ENCODE results near the gene CAB39. TPM values are rescaled to one million over a fixed set of nuclear protein-coding genes. Genes with fewer than 3 reads are reported as not detected.

The CAB39 gene
- total and polyA plus RNA-seq, 2 donors from 2014 or later: 39.1 to 77.6 TPM

DNA sequence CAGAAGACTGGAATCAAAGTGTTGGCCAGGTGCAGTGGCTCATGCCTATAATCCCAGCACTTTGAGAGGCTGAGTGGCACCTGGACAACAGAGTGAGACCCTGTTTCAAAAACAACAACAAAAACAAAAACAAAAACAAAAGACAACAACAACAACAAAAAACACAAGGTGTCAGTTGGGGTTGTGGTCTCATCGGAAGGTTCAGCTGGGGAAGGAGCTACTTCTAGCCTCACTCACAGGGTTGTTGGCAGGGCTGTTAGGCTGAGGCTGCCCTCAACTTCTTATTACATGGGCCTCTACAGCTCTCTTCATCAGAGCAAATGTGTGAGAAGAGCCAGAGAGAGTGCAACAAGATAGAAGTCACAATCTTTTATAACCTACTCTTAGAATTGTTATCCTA lies 34.6 kb upstream of the CAB39 start:
- TF ChIP-seq, protein P1, sequence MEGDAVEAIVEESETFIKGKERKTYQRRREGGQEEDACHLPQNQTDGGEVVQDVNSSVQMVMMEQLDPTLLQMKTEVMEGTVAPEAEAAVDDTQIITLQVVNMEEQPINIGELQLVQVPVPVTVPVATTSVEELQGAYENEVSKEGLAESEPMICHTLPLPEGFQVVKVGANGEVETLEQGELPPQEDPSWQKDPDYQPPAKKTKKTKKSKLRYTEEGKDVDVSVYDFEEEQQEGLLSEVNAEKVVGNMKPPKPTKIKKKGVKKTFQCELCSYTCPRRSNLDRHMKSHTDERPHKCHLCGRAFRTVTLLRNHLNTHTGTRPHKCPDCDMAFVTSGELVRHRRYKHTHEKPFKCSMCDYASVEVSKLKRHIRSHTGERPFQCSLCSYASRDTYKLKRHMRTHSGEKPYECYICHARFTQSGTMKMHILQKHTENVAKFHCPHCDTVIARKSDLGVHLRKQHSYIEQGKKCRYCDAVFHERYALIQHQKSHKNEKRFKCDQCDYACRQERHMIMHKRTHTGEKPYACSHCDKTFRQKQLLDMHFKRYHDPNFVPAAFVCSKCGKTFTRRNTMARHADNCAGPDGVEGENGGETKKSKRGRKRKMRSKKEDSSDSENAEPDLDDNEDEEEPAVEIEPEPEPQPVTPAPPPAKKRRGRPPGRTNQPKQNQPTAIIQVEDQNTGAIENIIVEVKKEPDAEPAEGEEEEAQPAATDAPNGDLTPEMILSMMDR (IDR thresholded peaks at IDR 0.05; ENCODE audit: borderline replicate concordance, extremely low read depth, insufficient read depth): no peak
- no peak overlapping the region for H3K4me3 ChIP-seq (ENCODE audit: low read length in 3 of 3)
- H3K9me3 ChIP-seq (ENCODE audit: control insufficient read depth in 2 of 3, insufficient read depth in 1 of 3, low read length in 3 of 3): no peaks in the 10 kb centered on the region
- H3K36me3 ChIP-seq (ENCODE audit: control insufficient read depth in 2 of 3, insufficient read depth in 3 of 3, low read length in 3 of 3): no peaks in the 10 kb centered on the region
- no peak for FAIRE-seq
- no peak overlapping the region for H3K27ac ChIP-seq (ENCODE audit: low read depth in 2 of 2, low read length in 2 of 2)
- intact Hi-C loops (cut with DNase I): no loop called here
- no peaks in the 10 kb centered on the region for H3K27me3 ChIP-seq (ENCODE audit: control insufficient read depth, insufficient read depth, low read length)
- H3K4me1 ChIP-seq (ENCODE audit: control insufficient read depth in 2 of 3, insufficient read depth in 2 of 3, low read depth in 1 of 3, low read length in 3 of 3): no peaks in the 10 kb centered on the region
- no peak overlapping the region for H3K9ac ChIP-seq (ENCODE audit: low read length in 3 of 3)
- DNase-seq: no peak

DNA sequence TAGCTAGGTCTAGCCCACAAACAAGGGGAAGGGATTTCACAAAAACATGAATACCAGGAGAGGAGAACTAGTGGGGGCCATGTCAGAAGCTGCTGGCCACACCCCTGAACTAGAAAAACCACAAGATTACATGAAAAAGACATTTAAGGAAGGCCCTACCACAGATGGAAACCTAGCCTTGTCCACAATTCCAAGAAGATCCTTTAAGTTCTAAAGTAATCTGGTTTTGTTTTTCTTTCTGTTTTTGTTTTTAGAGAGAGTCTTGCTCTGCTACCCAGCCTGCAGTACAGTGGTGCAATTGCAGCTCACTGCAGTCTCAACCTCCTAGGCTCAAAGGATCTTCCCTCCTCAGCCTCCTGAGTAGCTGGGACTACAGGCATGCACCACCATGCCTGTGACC lies 34.2 kb upstream of the CAB39 start:
- no peak for FAIRE-seq
- intact Hi-C loops (cut with DNase I): no loop called here

DNA sequence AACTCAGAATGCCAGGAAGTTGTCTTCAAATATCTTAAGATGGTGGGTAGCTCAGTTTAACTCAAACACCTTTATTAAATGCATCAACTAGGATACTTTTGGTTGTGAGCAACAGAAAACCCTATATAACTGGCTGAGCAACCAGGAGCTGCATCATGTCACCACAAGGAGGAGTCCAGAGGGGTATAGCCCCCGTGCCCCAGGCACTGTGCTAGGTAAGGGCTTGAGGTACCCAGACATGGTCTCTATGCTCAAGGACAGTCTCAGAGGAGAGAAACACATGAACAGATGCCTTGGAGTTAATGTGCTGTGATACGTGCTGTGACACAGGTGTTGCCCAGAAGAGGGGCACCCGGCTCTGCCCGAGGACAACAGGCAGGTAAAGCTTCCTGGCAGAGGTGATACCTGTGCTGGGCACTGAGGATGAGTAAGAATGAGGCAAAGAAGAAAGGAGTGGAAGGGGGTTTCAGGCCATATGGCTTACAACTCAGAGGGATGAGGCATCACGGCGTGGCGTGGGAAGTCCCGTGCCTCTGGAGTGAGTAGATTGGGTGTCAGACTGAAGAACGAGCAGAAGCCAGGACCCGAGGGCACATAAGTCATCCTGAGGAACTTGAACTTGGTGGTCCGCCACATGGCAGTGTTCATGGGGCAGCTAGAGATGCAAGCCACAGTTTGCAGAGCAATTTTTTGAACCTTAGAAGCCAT lies 32.0 kb upstream of the CAB39 start:
- H3K4me3 ChIP-seq (ENCODE audit: low read length in 3 of 3): no peak overlapping the region
- TF ChIP-seq, protein P1 (IDR thresholded peaks at IDR 0.05; ENCODE audit: borderline replicate concordance, extremely low read depth, insufficient read depth): no peak
- no peaks in the 10 kb centered on the region for H3K36me3 ChIP-seq (ENCODE audit: control insufficient read depth in 2 of 3, insufficient read depth in 3 of 3, low read length in 3 of 3)
- no peaks in the 10 kb centered on the region for H3K27me3 ChIP-seq (ENCODE audit: control insufficient read depth, insufficient read depth, low read length)
- no peak overlapping the region for H3K27ac ChIP-seq (ENCODE audit: low read depth in 2 of 2, low read length in 2 of 2)
- H3K9me3 ChIP-seq (ENCODE audit: control insufficient read depth in 2 of 3, insufficient read depth in 1 of 3, low read length in 3 of 3): no peaks in the 10 kb centered on the region
- H3K9ac ChIP-seq (ENCODE audit: low read length in 3 of 3): no peak overlapping the region
- H3K4me1 ChIP-seq (ENCODE audit: control insufficient read depth in 2 of 3, insufficient read depth in 2 of 3, low read depth in 1 of 3, low read length in 3 of 3): no peaks in the 10 kb centered on the region
- FAIRE-seq: no peak
- intact Hi-C loops (cut with DNase I): no loop called here
- DNase-seq: no peak

More for the DNA sequence above, 34.2 kb upstream of the CAB39 start:
- H3K27ac ChIP-seq (ENCODE audit: low read depth in 2 of 2, low read length in 2 of 2): no peak overlapping the region
- H3K9me3 ChIP-seq (ENCODE audit: control insufficient read depth in 2 of 3, insufficient read depth in 1 of 3, low read length in 3 of 3): no peaks in the 10 kb centered on the region
- DNase-seq: no peak
- TF ChIP-seq, protein P1 (IDR thresholded peaks at IDR 0.05; ENCODE audit: borderline replicate concordance, extremely low read depth, insufficient read depth): no peak
- H3K36me3 ChIP-seq (ENCODE audit: control insufficient read depth in 2 of 3, insufficient read depth in 3 of 3, low read length in 3 of 3): no peaks in the 10 kb centered on the region
- no peaks in the 10 kb centered on the region for H3K27me3 ChIP-seq (ENCODE audit: control insufficient read depth, insufficient read depth, low read length)
- H3K4me3 ChIP-seq (ENCODE audit: low read length in 3 of 3): no peak overlapping the region
- H3K4me1 ChIP-seq (ENCODE audit: control insufficient read depth in 2 of 3, insufficient read depth in 2 of 3, low read depth in 1 of 3, low read length in 3 of 3): no peaks in the 10 kb centered on the region
- H3K9ac ChIP-seq (ENCODE audit: low read length in 3 of 3): no peak overlapping the region

DNA sequence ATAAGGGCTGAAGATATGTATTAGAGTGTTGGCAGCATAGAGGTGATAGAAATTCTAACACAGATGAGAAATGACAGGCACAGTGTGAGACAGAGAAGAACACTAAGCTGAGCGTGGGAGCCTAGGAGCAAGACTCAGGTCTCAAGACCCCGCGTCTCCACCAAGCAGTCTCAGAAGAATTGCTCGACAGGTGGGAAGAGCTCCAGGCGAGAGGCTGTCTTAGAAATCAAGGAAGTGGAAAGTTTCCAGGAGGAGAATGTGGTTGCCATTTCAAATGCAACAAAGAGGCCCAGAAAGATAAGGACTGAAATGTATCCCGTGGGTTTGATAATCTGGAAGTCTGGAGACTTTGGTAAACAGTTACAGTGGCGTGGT lies 31.5 kb upstream of the CAB39 start:
- no peak overlapping the region for H3K4me3 ChIP-seq (ENCODE audit: low read length in 3 of 3)
- no peak for FAIRE-seq

More for the DNA sequence above, 31.5 kb upstream of the CAB39 start:
- Histone ChIP-seq H3K27ac (ENCODE audit: low read depth in 2 of 2, low read length in 2 of 2) (no peak overlapping the region), H3K36me3 (ENCODE audit: control insufficient read depth in 2 of 3, insufficient read depth in 3 of 3, low read length in 3 of 3) (no peaks in the 10 kb centered on the region), H3K9me3 (ENCODE audit: control insufficient read depth in 2 of 3, insufficient read depth in 1 of 3, low read length in 3 of 3) (no peaks in the 10 kb centered on the region), H3K27me3 (ENCODE audit: control insufficient read depth, insufficient read depth, low read length) (no peaks in the 10 kb centered on the region), H3K4me1 (ENCODE audit: control insufficient read depth in 2 of 3, insufficient read depth in 2 of 3, low read depth in 1 of 3, low read length in 3 of 3) (no peaks in the 10 kb centered on the region), H3K9ac (ENCODE audit: low read length in 3 of 3) (no peak overlapping the region)
- no peak for DNase-seq
- TF ChIP-seq, protein P1 (IDR thresholded peaks at IDR 0.05; ENCODE audit: borderline replicate concordance, extremely low read depth, insufficient read depth): no peak
- intact Hi-C loops (cut with DNase I): no loop called here

All from kidney (tissue), 14 donors.